Epithelial cell of proximal tubule (primary cell): ENCODE measurements around the gene TRPM4. TPM values are rescaled to one million over a fixed set of nuclear protein-coding genes. Genes with fewer than 3 reads are reported as not detected.

Experiments used
- DNase-seq: peaks from one replicate; pipeline ENCODE4 v3.0.0-alpha.2; 2011; ENCODE audit warnings: low read depth
- H3K4me3 ChIP-seq: 2 replicates; pipeline ENCODE4 v1.5.1; 2011; ENCODE audit warnings: low read depth, mild to moderate bottlenecking, low read length
- total RNA-seq: library from RNA; depleted of rRNA; stranded (reverse); fragments of >200 nt; gene quantifications from 2 replicates; pipeline ENCODE4 v1.2.3, GENCODE V29; 2015
- TF ChIP-seq, protein P1 (sequence below): conservative IDR thresholded peaks from 2 replicates; pipeline ENCODE4 v1.5.1; 2012; ENCODE audit warnings: low read depth, mild to moderate bottlenecking, low read length

Gene TRPM4
- total RNA-seq, 1 donor from 2014 or later, result 11.6 TPM

- H3K4me3 ChIP-seq, result no peak overlapping the region
- TF ChIP-seq, protein P1, sequence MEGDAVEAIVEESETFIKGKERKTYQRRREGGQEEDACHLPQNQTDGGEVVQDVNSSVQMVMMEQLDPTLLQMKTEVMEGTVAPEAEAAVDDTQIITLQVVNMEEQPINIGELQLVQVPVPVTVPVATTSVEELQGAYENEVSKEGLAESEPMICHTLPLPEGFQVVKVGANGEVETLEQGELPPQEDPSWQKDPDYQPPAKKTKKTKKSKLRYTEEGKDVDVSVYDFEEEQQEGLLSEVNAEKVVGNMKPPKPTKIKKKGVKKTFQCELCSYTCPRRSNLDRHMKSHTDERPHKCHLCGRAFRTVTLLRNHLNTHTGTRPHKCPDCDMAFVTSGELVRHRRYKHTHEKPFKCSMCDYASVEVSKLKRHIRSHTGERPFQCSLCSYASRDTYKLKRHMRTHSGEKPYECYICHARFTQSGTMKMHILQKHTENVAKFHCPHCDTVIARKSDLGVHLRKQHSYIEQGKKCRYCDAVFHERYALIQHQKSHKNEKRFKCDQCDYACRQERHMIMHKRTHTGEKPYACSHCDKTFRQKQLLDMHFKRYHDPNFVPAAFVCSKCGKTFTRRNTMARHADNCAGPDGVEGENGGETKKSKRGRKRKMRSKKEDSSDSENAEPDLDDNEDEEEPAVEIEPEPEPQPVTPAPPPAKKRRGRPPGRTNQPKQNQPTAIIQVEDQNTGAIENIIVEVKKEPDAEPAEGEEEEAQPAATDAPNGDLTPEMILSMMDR, result no peak
- no peak for DNase-seq
Measured at GRCh38 chr19:49243129-49243528, 85.5 kb downstream of the TRPM4 start.

DNA sequence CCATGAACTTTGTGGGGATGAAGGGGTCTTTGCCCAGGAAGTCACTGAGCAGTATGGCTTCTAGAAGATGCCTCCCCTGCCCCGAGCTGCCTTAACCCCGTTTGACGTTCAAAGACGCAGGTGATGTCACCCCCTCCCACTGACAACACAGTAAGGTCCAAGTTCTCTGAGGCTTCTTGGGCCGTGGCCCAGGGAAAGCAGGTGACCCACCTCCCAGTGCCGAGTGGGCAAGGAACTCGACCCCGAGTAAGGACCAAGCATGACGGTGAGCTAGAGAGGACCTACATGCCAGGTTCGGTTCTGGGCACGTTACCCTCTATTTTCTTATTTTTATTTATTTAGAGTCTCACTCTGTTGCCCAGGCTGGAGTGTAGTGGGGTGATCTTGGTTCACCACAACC, 86.1 kb downstream of the TRPM4 start:
- TF ChIP-seq, protein P1, result no peak
- no peak overlapping the region for H3K4me3 ChIP-seq
- DNase-seq, result no peak

DNA sequence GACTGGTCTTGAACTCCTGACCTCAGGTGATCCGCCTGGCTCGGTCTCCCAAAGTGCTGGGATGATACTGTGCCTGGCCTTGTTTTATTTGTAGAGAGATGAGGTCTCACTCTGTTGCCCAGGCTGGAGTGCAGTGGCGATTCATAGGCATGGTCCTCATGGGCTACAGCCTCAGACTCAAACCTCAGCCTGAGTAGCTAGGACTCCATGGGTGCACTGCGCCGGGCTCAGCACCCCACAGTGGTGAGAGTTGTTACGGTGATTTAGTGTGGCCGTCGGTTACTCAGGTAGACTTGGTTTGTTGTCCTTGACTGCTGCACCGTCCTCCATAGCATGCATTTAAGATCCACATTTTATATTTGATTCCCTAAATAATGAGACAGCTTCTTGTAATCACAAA, 86.7 kb downstream of the TRPM4 start:
- no peak overlapping the region for H3K4me3 ChIP-seq
- no peak for DNase-seq
- TF ChIP-seq, protein P1, result no peak

DNA sequence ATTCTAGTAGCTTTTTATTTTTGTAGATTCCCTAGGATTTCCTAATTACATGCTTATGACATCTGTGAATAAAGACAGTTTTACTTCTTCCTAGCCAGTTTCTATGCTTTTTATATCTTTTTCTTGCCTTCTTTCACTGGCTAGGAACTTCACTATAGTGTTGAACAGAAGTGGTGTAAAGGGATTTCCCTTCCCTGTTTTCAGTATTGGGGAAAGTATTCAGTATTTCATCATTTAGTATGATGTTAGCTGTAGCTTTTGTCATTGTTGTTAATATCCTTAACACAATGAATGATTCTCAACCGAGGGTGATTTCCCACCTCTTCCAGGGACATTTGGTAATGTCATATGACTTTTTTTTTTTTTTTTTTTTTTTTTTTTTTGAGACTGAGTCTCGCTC, 90.1 kb downstream of the TRPM4 start:
- TF ChIP-seq, protein P1, result no peak
- no peak overlapping the region for H3K4me3 ChIP-seq

GRCh38 chr19:49249933-49250332, 92.3 kb downstream of the TRPM4 start:
- DNase-seq, result no peak
- H3K4me3 ChIP-seq, result no peak overlapping the region
- TF ChIP-seq, protein P1, result no peak

More for the DNA sequence above, 90.1 kb downstream of the TRPM4 start:
- no peak for DNase-seq

DNA sequence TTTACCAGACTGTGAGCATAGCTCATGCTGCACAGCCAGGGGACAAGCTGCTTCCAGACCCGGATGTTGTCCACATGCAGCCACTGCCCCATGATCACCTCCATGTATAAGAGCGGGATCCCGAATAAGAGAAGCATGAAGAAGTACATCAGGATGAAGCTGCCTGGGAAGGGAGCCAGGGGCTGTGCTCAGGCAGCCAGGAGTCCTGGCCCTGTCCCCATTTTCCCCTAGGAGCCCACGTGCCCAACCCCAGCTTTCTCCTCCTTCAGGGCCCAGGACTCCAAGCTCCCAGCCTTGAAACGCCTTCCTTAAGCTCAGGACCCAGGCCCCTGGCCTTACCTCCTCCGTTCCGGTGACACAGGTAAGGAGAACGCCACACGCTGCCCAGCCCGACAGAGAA, 98.1 kb downstream of the TRPM4 start:
- no peak for DNase-seq
- H3K4me3 ChIP-seq, result no peak overlapping the region
- TF ChIP-seq, protein P1, result no peak

GRCh38 chr19:49256691-49257090, 99.1 kb downstream of the TRPM4 start:
- TF ChIP-seq, protein P1, result no peak
- no peak for DNase-seq
- no peak overlapping the region for H3K4me3 ChIP-seq

Other genes with a start within 250 kb of the TRPM4 start
- 0.07 and 0.35 TPM in 2 replicates for gene DHDH, start 224.1 kb upstream of the TRPM4 start, total RNA-seq
- 173 and 179 TPM in 2 replicates for gene BAX, start 202.9 kb upstream of the TRPM4 start, total RNA-seq
- gene FTL, start 192.5 kb upstream of the TRPM4 start, total RNA-seq, result 1,293 and 2,420 TPM in 2 replicates
- gene GYS1, start 164.5 kb upstream of the TRPM4 start, total RNA-seq, result 42.2 and 42.4 TPM in 2 replicates
- 212 and 389 TPM in 2 replicates for gene RUVBL2, start 163.9 kb upstream of the TRPM4 start, total RNA-seq
- 3.6 TPM in 1 of 2 replicates, not detected in the other for gene LHB, start 140.7 kb upstream of the TRPM4 start, total RNA-seq
- gene CGB3, start 133.5 kb upstream of the TRPM4 start, total RNA-seq, result not detected in 2 replicates
- not detected in 2 replicates for gene CGB2, start 125.9 kb upstream of the TRPM4 start, total RNA-seq
- gene CGB1, start 120.9 kb upstream of the TRPM4 start, total RNA-seq, result not detected in 2 replicates
- not detected in 2 replicates for gene CGB5, start 113.9 kb upstream of the TRPM4 start, total RNA-seq
- gene CGB8, start 108.7 kb upstream of the TRPM4 start, total RNA-seq, result 1.2 TPM in 2 replicates
- 0.36 and 1.8 TPM in 2 replicates for gene CGB7, start 100.0 kb upstream of the TRPM4 start, total RNA-seq
- 0.22 and 1.3 TPM in 2 replicates for gene NTF4, start 93.0 kb upstream of the TRPM4 start, total RNA-seq
- not detected in 2 replicates for gene KCNA7, start 85.1 kb upstream of the TRPM4 start, total RNA-seq
- gene SNRNP70, start 72.3 kb upstream of the TRPM4 start, total RNA-seq, result 165 and 257 TPM in 2 replicates
- gene LIN7B, start 43.4 kb upstream of the TRPM4 start, total RNA-seq, result 2.2 and 3.7 TPM in 2 replicates
- 2.7 and 10.3 TPM in 2 replicates for gene C19orf73, start 38.6 kb upstream of the TRPM4 start, total RNA-seq
- gene PPFIA3, start 38.2 kb upstream of the TRPM4 start, total RNA-seq, result 1.7 and 3.3 TPM in 2 replicates
- not detected in 2 replicates for gene HRC, start 2.4 kb upstream of the TRPM4 start, total RNA-seq
- gene SLC6A16, start 167.4 kb downstream of the TRPM4 start, total RNA-seq, result 0.07 and 0.29 TPM in 2 replicates
- gene CD37, start 177.6 kb downstream of the TRPM4 start, total RNA-seq, result not detected in 2 replicates
- gene TEAD2, start 204.6 kb downstream of the TRPM4 start, total RNA-seq, result 74.5 and 89.5 TPM in 2 replicates
- 1.3 TPM in 1 of 2 replicates, not detected in the other for gene DKKL1, start 206.1 kb downstream of the TRPM4 start, total RNA-seq
- gene KASH5, start 230.5 kb downstream of the TRPM4 start, total RNA-seq, result 0.06 TPM in 1 of 2 replicates, not detected in the other